Esophagus (tissue), 2 donors: Measurements from ENCODE around the gene GNG14. TPM values are rescaled to one million over a fixed set of nuclear protein-coding genes. Genes with fewer than 3 reads are reported as not detected.

ENCODE experiments used
- H3K27ac ChIP-seq, 2 donors: one replicate each; pipeline ENCODE4 v1.5.1; 2013; ENCODE audit warnings: low read depth in 2 of 2, mild to moderate bottlenecking in 2 of 2, inconsistent platforms in 1 of 2, low read length in 1 of 2, moderate library complexity in 1 of 2
- H3K27me3 ChIP-seq, 2 donors: one replicate each; pipeline ENCODE4 v1.6.1; 2013; ENCODE audit warnings: low read length in 2 of 2, control low read depth in 1 of 2, mild to moderate bottlenecking in 1 of 2; ENCODE audit not compliant: insufficient read depth in 2 of 2, control insufficient read depth in 1 of 2
- H3K36me3 ChIP-seq, 2 donors: one replicate each; pipeline ENCODE4 v1.6.1; 2013; ENCODE audit warnings: low read length in 1 of 2; ENCODE audit not compliant: control insufficient read depth in 2 of 2, insufficient read depth in 2 of 2
- H3K4me1 ChIP-seq, 2 donors: one replicate each; pipeline ENCODE4 v1.6.1; 2013; ENCODE audit warnings: low read length in 1 of 2; ENCODE audit not compliant: control insufficient read depth in 2 of 2, insufficient read depth in 2 of 2
- H3K4me3 ChIP-seq, 2 donors: one replicate each; pipeline ENCODE4 v1.5.1; 2013; ENCODE audit warnings: low read length in 2 of 2, mild to moderate bottlenecking in 2 of 2, low read depth in 1 of 2, moderate library complexity in 1 of 2
- H3K9me3 ChIP-seq, 2 donors: one replicate each; pipeline ENCODE4 v1.6.1; 2013; ENCODE audit warnings: mild to moderate bottlenecking in 2 of 2, low read depth in 1 of 2, low read length in 1 of 2, moderate library complexity in 1 of 2; ENCODE audit not compliant: control insufficient read depth in 2 of 2, insufficient read depth in 1 of 2
- WGBS, 2 donors: extraction: QIAGEN DNeasy Blood & Tissue Kit; methylation state at CpG; one replicate each; pipeline ENCODE4 v1.1.7; 2013; 5-methylcytosine and 5-hydroxymethylcytosine counted together
- polyA plus RNA-seq, 2 donors: library from polyadenylated mRNA; stranded (reverse); fragments of 200-250 nt; gene quantifications; one replicate each; pipeline ENCODE4 v1.2.3, GENCODE V29; 2013
- donor health status: healthy with polysubstance abuse.
- donor health status: Bipolar disorder and iron deficiency.

GNG14 gene
- polyA plus RNA-seq, 2 donors: not detected

- Histone ChIP-seq H3K27ac (no peak overlapping the region), H3K36me3 (peaks cover 8 to 28% of the 10 kb centered on the region in 2 donors), H3K4me3 (no peak overlapping the region), H3K4me1 (peaks cover 2 to 4% of the 10 kb centered on the region in 2 donors), H3K27me3 (no peaks in the 10 kb centered on the region), H3K9me3 (no peaks in the 10 kb centered on the region)
- 83 to 91% methylated on average over 2 of the region's 2 CpGs for WGBS, 2 donors
Observed at GRCh38 chr19:12726988-12727316, 39.2 kb downstream of the GNG14 start.

- Histone ChIP-seq H3K27me3 (no peaks in the 10 kb centered on the region), H3K4me3 (no peak overlapping the region), H3K4me1 (peaks cover 2 to 8% of the 10 kb centered on the region in 2 donors), H3K36me3 (peaks cover 8 to 28% of the 10 kb centered on the region in 2 donors), H3K9me3 (no peaks in the 10 kb centered on the region), H3K27ac (no peak overlapping the region)
- 90 to 94% methylated on average over 9 of the region's 9 CpGs for WGBS, 2 donors
Observed at GRCh38 chr19:12727745-12728433, 40.1 kb downstream of the GNG14 start.

GRCh38 chr19:12730064-12730463 lies 42.3 kb downstream of the GNG14 start:
- 73% methylated on average over 3 of the region's 3 CpGs for whole genome bisulfite sequencing, 2 donors
- Histone ChIP-seq H3K27ac (no peak overlapping the region), H3K4me1 (peaks cover 2 to 8% of the 10 kb centered on the region in 2 donors), H3K27me3 (no peaks in the 10 kb centered on the region), H3K9me3 (no peaks in the 10 kb centered on the region), H3K4me3 (no peak overlapping the region), H3K36me3 (peaks cover 8 to 28% of the 10 kb centered on the region in 2 donors)

GRCh38 chr19:12731337-12731736 lies 43.5 kb downstream of the GNG14 start:
- no peak overlapping the region for H3K27ac ChIP-seq
- H3K4me3 ChIP-seq: no peak overlapping the region
- H3K27me3 ChIP-seq: no peaks in the 10 kb centered on the region
- peaks cover 8 to 28% of the 10 kb centered on the region in 2 donors for H3K36me3 ChIP-seq
- peaks cover 2 to 8% of the 10 kb centered on the region in 2 donors for H3K4me1 ChIP-seq
- WGBS, 2 donors: 90 to 93% methylated on average over 24 of the region's 24 CpGs
- no peaks in the 10 kb centered on the region for H3K9me3 ChIP-seq

GRCh38 chr19:12733369-12734214 lies 45.8 kb downstream of the GNG14 start:
- Histone ChIP-seq H3K4me1 (peaks cover 8 to 16% of the 10 kb centered on the region in 2 donors), H3K36me3 (peaks cover 8 to 24% of the 10 kb centered on the region in 2 donors)
- 1 to 2% methylated on average over 15 of the region's 15 CpGs for WGBS, 2 donors

GRCh38 chr19:12736995-12737834 lies 49.4 kb downstream of the GNG14 start, which contains the start of gene GET3:
TSS of gene GET3 (plus strand) at chr19:12737497. CDS start at chr19:12737506, 9 bp downstream.
- Histone ChIP-seq H3K36me3 (peaks cover 0 to 6% of the 10 kb centered on the region in 2 donors), H3K27ac (peak within 1 kb of the TSS; percentile 81 to 92), H3K4me3 (peak within 1 kb of the TSS; percentile 80 to 87), H3K4me1 (peaks cover 6 to 9% of the 10 kb centered on the region in 2 donors), H3K27me3 (no peaks in the 10 kb centered on the region), H3K9me3 (no peaks in the 10 kb centered on the region)
- WGBS, 2 donors: 0 to 1% methylated on average over 28 to 29 of the region's 29 CpGs

More at GRCh38 chr19:12733369-12734214, 45.8 kb downstream of the GNG14 start:
- no peaks in the 10 kb centered on the region for H3K27me3 ChIP-seq
- H3K4me3 ChIP-seq: peak overlapping the region; percentile 75 to 98
- no peaks in the 10 kb centered on the region for H3K9me3 ChIP-seq
- H3K27ac ChIP-seq: peak overlapping the region; percentile 90 to 95

- H3K27me3 ChIP-seq: no peaks in the 10 kb centered on the region
- WGBS, 2 donors: 11 to 12% methylated on average over 13 of the region's 13 CpGs
Observed at GRCh38 chr19:12737835-12738351, 50.1 kb downstream of the GNG14 start.

More at GRCh38 chr19:12737835-12738351, 50.1 kb downstream of the GNG14 start:
- Histone ChIP-seq H3K27ac (peak overlapping the region; percentile 58 to 92), H3K4me3 (peak overlapping the region; percentile 80 to 87), H3K36me3 (peaks cover 0 to 7% of the 10 kb centered on the region in 2 donors), H3K4me1 (peaks cover 6 to 8% of the 10 kb centered on the region in 2 donors), H3K9me3 (no peaks in the 10 kb centered on the region)
